ENCODE measurements around the gene SERPING1. TPM values are rescaled to one million over a fixed set of nuclear protein-coding genes. Genes with fewer than 3 reads are reported as not detected.

SERPING1 gene
- total and polyA plus RNA-seq, 2 donors (not counting 1 experiment from before 2014, with no cell fraction given): not detected

GRCh38 chr11:57653163-57653562 lies 55.7 kb downstream of the SERPING1 start:
- Histone ChIP-seq H3K4me2 (replicated peaks; ENCODE audit: low read depth, low read length, poor library complexity, severe bottlenecking) (peak overlapping the region; percentile 51), H3K4me1 (ENCODE audit: control insufficient read depth in 2 of 2, insufficient read depth in 2 of 2, low read length in 2 of 2) (peaks cover 25 to 28% of the 10 kb centered on the region in 2 donors), H2AFZ (ENCODE audit: insufficient read depth, low read depth, low read length, poor library complexity, severe bottlenecking) (peak overlapping the region; percentile 72), H3K9me3 (ENCODE audit: control extremely low read depth in 1 of 3, control insufficient read depth in 2 of 3, insufficient read depth in 1 of 3, low read length in 2 of 3) (peaks cover 0 to 3% (median 0%) of the 10 kb centered on the region in 3 donors), H3K79me2 (ENCODE audit: control insufficient read depth, insufficient read depth, low read length) (peaks cover 6% of the 10 kb centered on the region), H3K9ac (ENCODE audit: low read length) (no peak overlapping the region), H3K4me3 (ENCODE audit: control extremely low read depth in 1 of 5, extremely low read depth in 1 of 5, insufficient read depth in 1 of 5, low read depth in 2 of 5, low read length in 4 of 5) (no peak overlapping the region), H4K20me1 (ENCODE audit: control insufficient read depth, insufficient read depth, low read length, poor library complexity, severe bottlenecking) (no peaks in the 10 kb centered on the region), H3K27me3 (replicated peaks in 1 of 4; ENCODE audit: control extremely low read depth in 1 of 4, control insufficient read depth in 3 of 4, insufficient read depth in 4 of 4, low read length in 3 of 4) (peaks cover 0 to 31% (median 23%) of the 10 kb centered on the region in 4 experiments), H3K36me3 (replicated peaks in 1 of 2; ENCODE audit: control extremely low read depth in 1 of 2, control insufficient read depth in 1 of 2, extremely low read depth in 1 of 2, insufficient read depth in 2 of 2, low read length in 1 of 2) (no peaks in the 10 kb centered on the region), H3K27ac (ENCODE audit: low read length in 2 of 2) (no peak overlapping the region)
- TF ChIP-seq EZH2 (IDR thresholded peaks at IDR 0.05; ENCODE audit: borderline replicate concordance, insufficient read depth, low read depth, low read length, poor library complexity, severe bottlenecking): no peak
- no peak for TF ChIP-seq CTCF (IDR thresholded peaks at IDR 0.05)
- CTCF ChIA-PET: interaction anchor here (0.6 to 1.7 kb wide), 4 partner anchors 9 to 195 kb away, joined by 3 to 8 read pairs (median 4); no protein-coding TSS in a partner anchor
- Mint-ChIP-seq H3K4me1 (peaks cover 33% of the 10 kb centered on the region), H3K9me3 (ENCODE audit: insufficient read depth) (no peaks in the 10 kb centered on the region), H3K4me3 (no peak overlapping the region), H3K27ac (no peak overlapping the region), H3K27me3 (peaks cover 34% of the 10 kb centered on the region)
- POLR2A ChIA-PET: no interaction called here
- ATAC-seq (ENCODE audit: low read depth) (no peak), DNase-seq (no peak)
- intact Hi-C loops (cut with micrococcal nuclease): no loop called here
- 62% methylated on average over 1 of the region's 3 CpGs for WGBS (ENCODE audit: insufficient coverage)

GRCh38 chr11:57656885-57657193 lies 59.4 kb downstream of the SERPING1 start:
- Mint-ChIP-seq H3K9me3 (ENCODE audit: insufficient read depth) (no peaks in the 10 kb centered on the region), H3K4me1 (peaks cover 27% of the 10 kb centered on the region), H3K27me3 (no peaks in the 10 kb centered on the region), H3K27ac (peak overlapping the region; percentile 76), H3K4me3 (peak overlapping the region; percentile 74)
- TF ChIP-seq CTCF (IDR thresholded peaks at IDR 0.05): no peak
- no peak for TF ChIP-seq EZH2 (IDR thresholded peaks at IDR 0.05; ENCODE audit: borderline replicate concordance, insufficient read depth, low read depth, low read length, poor library complexity, severe bottlenecking)
- no peaks in the 10 kb centered on the region for H3K9me3 ChIP-seq (ENCODE audit: control extremely low read depth in 1 of 3, control insufficient read depth in 2 of 3, insufficient read depth in 1 of 3, low read length in 2 of 3)
- H3K4me1 ChIP-seq (ENCODE audit: control insufficient read depth in 2 of 2, insufficient read depth in 2 of 2, low read length in 2 of 2): peaks cover 8 to 14% of the 10 kb centered on the region in 2 donors
- peak overlapping the region; percentile 80 for H3K4me2 ChIP-seq (replicated peaks; ENCODE audit: low read depth, low read length, poor library complexity, severe bottlenecking)
- intact Hi-C loops (cut with micrococcal nuclease): loop anchor here (1.0 to 2.0 kb wide), 6 partner anchors 10 to 922 kb away; partner anchors contain the start of genes MED19, SELENOH, TIMM10 and TMX2
- peak overlapping the region; percentile 77 to 92 for H3K27ac ChIP-seq (ENCODE audit: low read length in 2 of 2)
- POLR2A ChIA-PET: interaction anchor here (0.7 to 2.6 kb wide), 5 partner anchors 10 to 332 kb away, joined by 3 to 22 read pairs (median 3); partner anchors contain the start of genes SSRP1 and ZDHHC5
- WGBS (ENCODE audit: insufficient coverage): 16% methylated on average over 3 of the region's 5 CpGs
- H3K9ac ChIP-seq (ENCODE audit: low read length): peak overlapping the region; percentile 86
- CTCF ChIA-PET: interaction anchor here (0.9 to 1.9 kb wide), 8 partner anchors 10 to 175 kb away, joined by 3 to 9 read pairs (median 4); no protein-coding TSS in a partner anchor
- peak overlapping the region; percentile 87 for H2AFZ ChIP-seq (ENCODE audit: insufficient read depth, low read depth, low read length, poor library complexity, severe bottlenecking)
- no peak for ATAC-seq (ENCODE audit: low read depth)
- DNase-seq: no peak
- peaks cover 5 to 25% of the 10 kb centered on the region in 2 experiments for H3K36me3 ChIP-seq (replicated peaks in 1 of 2; ENCODE audit: control extremely low read depth in 1 of 2, control insufficient read depth in 1 of 2, extremely low read depth in 1 of 2, insufficient read depth in 2 of 2, low read length in 1 of 2)
- H3K79me2 ChIP-seq (ENCODE audit: control insufficient read depth, insufficient read depth, low read length): peaks cover 39% of the 10 kb centered on the region
- H3K4me3 ChIP-seq (ENCODE audit: control extremely low read depth in 1 of 5, extremely low read depth in 1 of 5, insufficient read depth in 1 of 5, low read depth in 2 of 5, low read length in 4 of 5): peak overlapping the region; percentile 47 to 95 (median 78)
- no peaks in the 10 kb centered on the region for H3K27me3 ChIP-seq (replicated peaks in 1 of 4; ENCODE audit: control extremely low read depth in 1 of 4, control insufficient read depth in 3 of 4, insufficient read depth in 4 of 4, low read length in 3 of 4)
- peaks cover 8% of the 10 kb centered on the region for H4K20me1 ChIP-seq (ENCODE audit: control insufficient read depth, insufficient read depth, low read length, poor library complexity, severe bottlenecking)
